GM21447 (cell line): ENCODE measurements around the gene PLPPR2.
"Not testable (repeated sequence)": the region's sequence is repeated elsewhere in the genome, so short reads cannot be mapped to it uniquely, and the experiment has no call there.

Experiments
- ATAC-seq: cut with Tn5 transposase; IDR thresholded peaks from one replicate; pipeline ENCODE4 v1.9.1; 2021; ENCODE audit not compliant: unreplicated experiment

The PLPPR2 gene

DNA sequence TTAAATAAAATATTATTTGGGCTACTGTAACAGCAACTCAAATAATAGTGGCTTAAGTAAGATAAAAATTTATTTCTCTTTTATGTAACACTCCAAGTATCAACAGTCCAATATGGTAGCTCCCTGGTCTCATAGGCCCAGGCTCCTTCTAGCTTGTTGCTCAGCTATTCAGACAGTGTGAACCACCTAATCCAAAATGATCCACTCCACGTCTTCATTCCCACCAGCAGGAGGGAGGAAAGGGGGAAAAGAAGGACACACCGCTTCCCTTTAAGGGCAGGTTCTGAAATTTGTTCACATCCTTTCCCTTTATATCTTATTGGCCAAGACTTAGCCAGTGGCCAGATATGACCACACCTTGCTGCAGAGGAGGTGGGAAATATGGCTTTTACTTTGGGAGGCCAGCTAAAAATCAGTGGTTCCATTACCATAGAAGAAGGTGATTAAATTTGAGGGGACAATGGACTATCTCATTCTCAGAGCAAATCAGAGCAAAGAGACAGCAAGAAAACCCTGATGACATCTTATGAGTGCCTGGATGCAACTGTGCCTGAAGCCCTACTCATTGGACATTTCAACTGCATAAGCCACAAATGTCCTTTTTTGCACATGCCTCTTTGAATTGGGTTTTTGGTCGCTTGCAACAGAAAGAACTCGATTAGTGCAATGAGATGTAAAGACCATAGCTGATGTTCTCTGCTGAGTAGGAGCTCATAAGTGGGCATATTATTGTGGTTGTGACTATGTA, 35.9 kb downstream of the PLPPR2 start:
- ATAC-seq, result no peak

DNA sequence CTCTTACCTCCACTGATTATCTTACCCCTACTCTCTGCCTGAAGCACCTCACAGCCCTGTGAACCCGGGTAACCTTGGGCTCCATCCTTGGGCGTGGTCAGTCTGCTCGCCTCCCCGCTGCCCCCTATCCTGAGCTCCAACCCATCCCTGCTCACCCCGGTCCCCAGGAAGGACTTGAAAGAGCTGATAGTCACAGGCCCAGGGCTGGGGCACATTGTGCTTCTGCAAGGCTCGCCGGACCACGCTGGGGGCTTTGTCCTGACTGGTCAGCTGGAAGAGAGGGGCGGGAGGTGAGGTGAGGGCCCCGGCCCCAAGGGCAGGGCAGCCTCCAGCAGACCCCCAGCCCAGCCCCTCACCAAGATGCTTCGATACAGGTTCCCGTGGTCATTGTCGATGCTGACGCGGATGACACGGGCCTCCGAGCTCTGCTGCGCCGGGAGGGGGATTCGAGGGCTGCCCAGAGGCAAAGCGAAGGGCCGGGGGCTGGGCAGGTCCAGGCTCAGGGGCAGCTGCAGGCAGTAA, 41.9 kb downstream of the PLPPR2 start:
- no peak for ATAC-seq

DNA sequence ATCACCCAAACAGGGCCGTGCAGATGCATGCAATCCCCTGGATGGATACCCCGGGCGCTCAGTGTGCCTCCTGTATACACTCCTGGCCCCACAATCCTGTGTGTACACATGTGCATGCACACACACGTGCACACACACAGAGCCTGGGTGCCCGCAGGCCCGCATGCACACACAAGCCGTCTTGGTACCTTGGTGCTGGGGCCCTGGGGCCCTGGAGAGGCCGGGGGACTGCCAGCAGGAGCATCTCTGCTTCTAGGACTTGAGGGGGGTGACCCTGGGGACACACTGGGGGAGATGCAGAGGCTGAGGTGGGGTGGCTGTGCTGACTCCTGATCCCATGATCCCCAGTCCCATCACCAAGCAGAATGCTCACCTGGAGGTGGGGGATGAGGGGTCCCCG, 44.4 kb downstream of the PLPPR2 start:
- ATAC-seq, result no peak

DNA sequence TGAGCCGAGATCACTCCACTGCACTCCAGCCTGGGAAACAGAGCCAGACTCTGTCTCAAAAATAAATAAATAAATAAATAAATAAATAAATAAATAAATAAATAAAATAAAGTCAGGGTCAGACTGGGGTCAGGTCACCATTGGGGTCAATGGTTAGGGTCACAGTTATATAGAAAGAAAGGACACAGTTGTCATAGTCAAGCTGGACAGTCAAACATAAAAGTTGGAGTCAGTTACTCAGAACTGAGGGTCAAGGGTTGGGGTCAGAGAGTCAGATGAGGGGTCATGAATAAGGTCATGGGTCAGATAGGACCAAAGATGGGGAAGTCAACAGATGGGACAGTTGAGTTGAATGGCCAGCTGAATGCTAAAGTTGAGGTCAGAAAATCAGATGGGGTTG, 45.6 kb downstream of the PLPPR2 start:
- ATAC-seq, result no peak

DNA sequence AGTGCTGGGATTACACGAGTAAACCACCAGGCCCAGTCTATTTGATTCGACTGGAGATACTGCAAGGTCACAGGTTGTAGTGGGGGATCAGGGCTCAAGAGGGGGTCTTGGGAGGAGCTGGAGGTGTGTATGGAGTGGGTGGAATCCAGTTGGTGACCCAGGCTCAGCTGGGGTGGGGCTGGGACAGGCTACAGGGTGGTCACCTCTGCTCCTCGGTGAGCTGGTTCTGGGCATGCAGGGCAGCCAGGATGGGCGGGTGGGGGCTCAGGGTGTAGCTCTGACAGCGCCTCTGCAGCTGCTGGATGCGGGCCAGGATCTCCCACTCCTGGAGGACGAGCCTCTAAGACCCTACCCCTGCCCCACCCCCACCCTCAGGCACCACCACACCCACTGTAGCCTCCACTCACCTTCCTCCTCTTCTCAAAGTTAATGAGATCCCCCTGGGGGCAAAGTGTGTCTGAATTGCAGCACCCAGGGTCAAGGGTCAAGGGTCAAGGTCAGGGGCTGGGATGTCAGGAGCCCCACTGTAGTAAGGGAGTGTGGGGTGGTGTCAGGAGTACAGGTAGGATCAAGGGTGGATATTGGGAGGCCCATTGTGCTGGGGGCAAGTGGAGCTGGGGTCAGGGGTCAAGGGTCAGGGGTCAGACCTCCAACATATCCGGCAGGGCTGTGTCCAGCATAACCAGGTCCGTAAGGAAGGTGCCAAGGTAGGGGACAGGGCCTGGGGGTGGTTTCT, 46.7 kb downstream of the PLPPR2 start:
- no peak for ATAC-seq

DNA sequence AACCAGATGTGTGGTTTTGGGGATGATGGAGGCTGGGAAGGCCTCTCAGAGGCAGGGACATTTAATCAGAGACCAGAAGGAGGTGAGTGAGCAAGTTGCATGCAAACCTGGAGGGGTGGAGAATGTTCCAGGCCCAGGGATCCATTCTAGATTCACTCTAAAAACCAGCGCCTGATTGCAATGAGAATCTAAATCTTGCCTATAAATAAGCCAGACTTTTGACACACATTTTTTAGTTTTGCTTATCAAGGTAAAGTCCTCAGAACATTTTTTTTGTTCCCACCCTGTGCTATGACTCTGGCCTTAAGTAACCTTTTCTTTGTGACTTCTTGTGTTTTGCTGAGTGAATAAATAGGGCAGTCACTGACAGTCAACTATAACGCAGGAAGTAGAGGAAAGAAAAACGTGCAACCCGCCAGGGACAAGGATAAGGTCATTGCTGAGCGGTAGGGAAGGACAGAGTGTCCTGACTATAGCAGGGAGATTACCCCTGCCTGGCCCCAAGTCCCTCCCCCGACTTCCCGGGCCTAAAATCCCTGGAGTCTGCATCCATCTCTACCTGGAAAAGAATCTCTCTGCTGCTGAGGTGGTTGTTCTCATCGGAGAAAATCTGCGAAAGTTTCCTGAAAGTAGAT, 49.5 kb downstream of the PLPPR2 start:
- no peak for ATAC-seq

DNA sequence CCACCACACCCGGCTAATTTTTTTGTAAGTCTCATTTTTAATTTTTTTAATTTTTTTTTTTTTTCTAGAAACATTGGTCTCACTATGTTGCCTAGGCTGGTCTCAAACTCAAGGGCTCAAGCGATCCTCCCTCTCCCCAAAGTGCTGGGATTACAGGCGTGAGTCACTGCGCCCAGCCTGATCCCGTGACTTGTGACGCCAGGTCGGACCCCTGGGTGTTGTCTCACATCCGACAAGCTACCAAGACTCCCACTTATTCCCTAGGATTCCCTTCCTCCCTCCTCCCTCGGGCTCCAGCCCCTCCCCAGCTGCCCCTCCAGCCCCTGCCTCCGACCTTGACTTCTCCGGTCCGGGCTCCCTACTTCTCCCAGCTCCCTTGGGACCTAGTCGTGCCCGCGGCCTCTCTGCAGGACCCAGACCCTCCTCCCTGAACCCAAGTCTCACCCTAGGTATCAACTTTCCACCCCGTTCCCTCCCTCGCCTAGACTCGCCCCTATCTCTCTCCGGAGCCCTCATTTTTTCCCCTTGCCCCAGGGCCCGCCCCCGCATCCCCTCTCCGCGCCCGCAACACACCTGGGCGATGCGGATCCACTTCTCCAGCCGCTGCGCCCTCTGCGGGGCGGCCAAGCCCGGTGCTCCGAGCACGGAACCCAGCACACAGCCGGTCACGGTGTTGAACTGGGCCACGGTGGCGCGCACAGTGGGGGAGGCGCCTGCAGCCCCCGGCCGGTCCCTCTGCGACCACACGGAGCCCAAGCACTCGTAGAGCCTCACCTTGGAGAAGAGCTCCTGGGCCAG, 50.8 kb downstream of the PLPPR2 start:
- no peak for ATAC-seq

DNA sequence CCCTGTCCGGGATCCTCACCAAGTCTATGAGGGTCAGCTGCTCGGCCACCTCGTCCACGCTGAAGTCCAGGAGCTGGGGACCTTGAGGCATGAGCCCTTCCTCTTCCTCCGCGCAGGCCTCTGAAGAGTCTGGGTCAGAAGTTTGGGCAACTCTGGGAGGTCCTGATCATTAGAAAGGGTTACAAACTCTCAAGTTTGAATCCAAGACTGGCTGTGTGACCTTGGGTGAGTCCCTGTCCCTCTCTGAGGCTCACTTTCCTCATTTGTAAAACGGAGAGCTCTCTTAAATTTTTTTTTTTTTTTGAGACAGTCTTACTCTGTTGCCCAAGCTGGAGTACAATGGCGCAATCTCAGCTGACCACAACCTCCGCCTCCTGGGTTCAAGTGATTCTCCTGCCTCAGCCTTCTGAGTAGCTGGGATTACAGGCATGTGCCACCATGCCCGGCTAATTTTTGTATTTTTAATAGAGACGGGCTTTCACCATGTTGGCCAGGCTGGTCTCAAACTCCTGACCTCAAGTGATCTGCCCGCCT, 51.5 kb downstream of the PLPPR2 start:
- ATAC-seq, result not testable (repeated sequence)

DNA sequence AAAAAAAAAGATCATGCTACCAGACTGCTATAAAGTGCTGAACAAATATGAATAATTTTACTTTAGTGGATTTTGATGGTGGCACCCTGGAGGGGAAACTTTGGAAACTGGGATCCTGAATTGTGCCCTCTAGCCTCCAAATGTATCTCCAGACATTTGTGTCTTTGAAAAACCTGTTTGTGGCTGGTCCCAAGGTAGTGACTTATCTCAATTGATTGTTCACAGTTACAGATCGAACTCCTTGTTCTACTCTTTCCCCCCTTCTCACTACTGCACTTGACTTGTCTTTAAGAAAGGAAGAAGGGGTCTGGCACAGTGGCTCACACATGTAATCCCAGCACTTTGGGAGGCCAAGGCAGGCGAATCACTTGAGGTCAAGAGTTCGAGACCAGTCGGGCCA, 53.4 kb downstream of the PLPPR2 start:
- ATAC-seq, result no peak

DNA sequence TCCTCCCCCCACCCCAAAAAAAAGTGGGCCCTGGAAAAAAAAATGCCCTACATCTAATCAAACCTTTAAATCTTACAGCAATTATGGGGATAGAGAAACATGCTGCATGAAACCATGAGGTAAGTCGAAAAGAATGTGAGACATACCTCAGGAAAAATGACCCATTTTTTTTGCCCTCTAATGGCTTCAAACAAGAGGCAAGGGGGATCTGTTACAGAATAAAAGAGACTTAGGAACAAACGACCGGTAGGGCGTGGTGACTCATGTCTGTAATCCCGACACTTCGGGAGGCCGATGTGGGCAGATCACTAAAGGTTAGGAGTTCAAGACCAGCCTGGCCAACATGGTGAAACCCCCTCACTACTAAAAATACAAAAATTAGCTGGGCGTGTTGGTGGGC, 55.5 kb downstream of the PLPPR2 start:
- ATAC-seq, result no peak

DNA sequence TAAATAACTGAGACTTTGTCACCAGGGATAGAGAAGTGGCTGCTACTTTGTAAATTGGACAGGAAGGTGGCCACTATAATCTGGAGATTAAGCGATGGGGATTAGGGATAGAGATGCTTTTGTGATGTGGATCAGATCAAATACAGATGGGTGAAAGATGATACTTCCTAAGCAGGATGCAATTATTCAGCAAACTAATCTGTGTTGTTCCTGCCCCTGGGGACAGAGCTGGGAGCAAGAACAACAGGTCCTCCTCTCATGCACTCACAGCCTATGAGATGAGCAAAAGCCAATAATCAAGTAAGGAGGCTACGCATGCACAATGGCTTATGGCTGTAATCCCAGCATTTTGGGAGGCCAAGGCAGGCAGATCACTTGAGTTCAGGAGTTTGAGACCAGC, 59.3 kb downstream of the PLPPR2 start:
- ATAC-seq, result no peak
